ENCODE measurements around the gene TSPEAR. TPM values are rescaled to one million over a fixed set of nuclear protein-coding genes. Genes with fewer than 3 reads are reported as not detected.

The TSPEAR gene
- total and polyA plus RNA-seq, 2 of the 13 experiments (the other 11 are each of a cell fraction or from before 2014, with no cell fraction given) = 0.07 to 0.32 TPM

GRCh38 chr21:44724196-44724595, 12.8 kb upstream of the TSPEAR start:
- no peaks in the 10 kb centered on the region for H3K4me1 ChIP-seq (ENCODE audit: insufficient read depth, low read length)
- H3K36me3 ChIP-seq (replicated peaks in 1 of 2; ENCODE audit: control insufficient read depth in 1 of 2, insufficient read depth in 2 of 2, low read length in 2 of 2) = no peaks in the 10 kb centered on the region
- H3K9me3 ChIP-seq (ENCODE audit: low read length) = no peaks in the 10 kb centered on the region
- H3K4me3 ChIP-seq (replicated peaks in 1 of 3; ENCODE audit: insufficient read depth in 1 of 3, low read depth in 2 of 3, low read length in 3 of 3) = no peak overlapping the region
- DNase-seq (ENCODE audit: low spot score) (no peak), ATAC-seq (no peak), FAIRE-seq (no peak)
- H3K4me2 ChIP-seq (ENCODE audit: low read depth, low read length) = no peak overlapping the region
- H3K27ac ChIP-seq (ENCODE audit: extremely low read length, insufficient read depth, low read length) = no peak overlapping the region
- H4K20me1 ChIP-seq (ENCODE audit: insufficient read depth, low read length) = no peaks in the 10 kb centered on the region
- in situ Hi-C loops (cut with HindIII; ENCODE audit: extremely low pct_ligation_motif_present, low pct_unique_long_range_greater_than_20kb) = no loop called here
- WGBS (ENCODE audit: low lambda C conversion rate) = 47% methylated on average over 5 of the region's 7 CpGs
- ChIA-PET POLR2A (no interaction called here), CTCF (ENCODE audit: low intra/inter-chr PET ratio, low total read pairs) (no interaction called here)
- H2AFZ ChIP-seq (ENCODE audit: low read length) = no peak overlapping the region
- intact Hi-C loops (cut with micrococcal nuclease; ENCODE audit: unreplicated experiment) = no loop called here
- no TSS peak for BruUV-seq (replicated peaks)
- H3K27me3 ChIP-seq (ENCODE audit: control insufficient read depth in 1 of 2, insufficient read depth in 2 of 2, low read length in 2 of 2) = peaks cover 0 to 17% of the 10 kb centered on the region in 2 experiments; a peak in 1 of 5 replicates
- TF ChIP-seq ESRRA (CRISPR knock-in tag; IDR thresholded peaks at IDR 0.05; ENCODE audit: low read depth) (no peak), HNRNPLL (IDR thresholded peaks at IDR 0.05; ENCODE audit: low read depth, low read length, poor library complexity, severe bottlenecking) (no peak), ARNT2 (CRISPR knock-in tag; IDR thresholded peaks at IDR 0.05; ENCODE audit: low read depth) (no peak), NFYC (CRISPR knock-in tag; IDR thresholded peaks at IDR 0.05) (no peak), CCAR2 (optimal IDR thresholded peaks at IDR 0.05; ENCODE audit: low read depth, low read length) (no peak), PITX1 (CRISPR knock-in tag; IDR thresholded peaks at IDR 0.05) (no peak), CBX2 (IDR thresholded peaks at IDR 0.05; ENCODE audit: low read depth, low read length) (no peak), CBX2 (CRISPR knock-in tag; IDR thresholded peaks at IDR 0.05; ENCODE audit: low read depth) (no peak), PAXIP1 (CRISPR knock-in tag; conservative IDR thresholded peaks at IDR 0.05) (no peak), ZNF235 (CRISPR knock-in tag; IDR thresholded peaks at IDR 0.05; ENCODE audit: borderline replicate concordance) (no peak)
- H3K9ac ChIP-seq (ENCODE audit: insufficient read depth, low read depth, low read length) = no peak overlapping the region
- no peaks in the 10 kb centered on the region for H3K79me2 ChIP-seq (ENCODE audit: insufficient read depth, low read length)
